ENCODE data around the gene TMEM52. TPM values are rescaled to one million over a fixed set of nuclear protein-coding genes. Genes with fewer than 3 reads are reported as not detected.
A peak's percentile ranks its signal among the peaks of the same experiment; 100 is the strongest.

Gene TMEM52
- total RNA-seq, 1 donor from 2014 or later, result 0.67 TPM

DNA sequence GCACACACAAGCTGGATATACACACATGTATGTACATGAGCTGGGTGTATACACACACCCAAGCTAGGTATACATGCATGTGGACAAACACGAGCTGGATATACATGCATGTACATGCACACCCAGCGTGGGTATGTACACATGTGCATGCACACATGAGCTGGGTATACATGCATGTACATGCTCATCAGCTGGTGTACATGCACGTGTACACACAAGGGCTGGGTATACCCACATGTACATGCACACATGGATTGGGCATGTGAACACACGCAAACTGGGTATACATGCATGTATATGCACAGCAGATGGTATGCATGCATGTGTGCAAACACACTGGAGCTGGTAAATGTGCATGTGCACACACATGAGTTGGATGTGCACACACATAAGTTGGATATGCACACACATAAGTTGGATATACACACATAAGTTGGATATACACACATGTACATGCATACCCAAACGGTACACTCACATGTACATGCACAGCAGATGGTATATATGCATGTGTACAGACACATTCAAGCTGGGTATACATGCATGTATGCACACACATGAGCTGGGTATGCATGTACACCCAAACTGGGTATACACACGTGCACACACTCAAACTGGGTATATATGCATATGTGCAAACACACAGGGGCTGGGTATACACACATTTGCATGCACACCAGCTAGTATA lies 20.7 kb downstream of the TMEM52 start:
- TF ChIP-seq, protein P1, sequence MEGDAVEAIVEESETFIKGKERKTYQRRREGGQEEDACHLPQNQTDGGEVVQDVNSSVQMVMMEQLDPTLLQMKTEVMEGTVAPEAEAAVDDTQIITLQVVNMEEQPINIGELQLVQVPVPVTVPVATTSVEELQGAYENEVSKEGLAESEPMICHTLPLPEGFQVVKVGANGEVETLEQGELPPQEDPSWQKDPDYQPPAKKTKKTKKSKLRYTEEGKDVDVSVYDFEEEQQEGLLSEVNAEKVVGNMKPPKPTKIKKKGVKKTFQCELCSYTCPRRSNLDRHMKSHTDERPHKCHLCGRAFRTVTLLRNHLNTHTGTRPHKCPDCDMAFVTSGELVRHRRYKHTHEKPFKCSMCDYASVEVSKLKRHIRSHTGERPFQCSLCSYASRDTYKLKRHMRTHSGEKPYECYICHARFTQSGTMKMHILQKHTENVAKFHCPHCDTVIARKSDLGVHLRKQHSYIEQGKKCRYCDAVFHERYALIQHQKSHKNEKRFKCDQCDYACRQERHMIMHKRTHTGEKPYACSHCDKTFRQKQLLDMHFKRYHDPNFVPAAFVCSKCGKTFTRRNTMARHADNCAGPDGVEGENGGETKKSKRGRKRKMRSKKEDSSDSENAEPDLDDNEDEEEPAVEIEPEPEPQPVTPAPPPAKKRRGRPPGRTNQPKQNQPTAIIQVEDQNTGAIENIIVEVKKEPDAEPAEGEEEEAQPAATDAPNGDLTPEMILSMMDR (IDR thresholded peaks at IDR 0.05), result no peak
- H3K9me3 Mint-ChIP-seq (ENCODE audit: low read depth), result no peaks in the 10 kb centered on the region
- H3K36me3 Mint-ChIP-seq (ENCODE audit: low read depth), result no peaks in the 10 kb centered on the region
- H3K4me3 Mint-ChIP-seq (ENCODE audit: unreplicated experiment), result no peak overlapping the region
- no peaks in the 10 kb centered on the region for H3K27me3 Mint-ChIP-seq (ENCODE audit: low read depth)
- no peak for DNase-seq (ENCODE audit: low spot score)
- no peak overlapping the region for H3K27ac Mint-ChIP-seq (ENCODE audit: unreplicated experiment)
- peaks cover 10% of the 10 kb centered on the region for H3K4me1 Mint-ChIP-seq (ENCODE audit: low read depth)

DNA sequence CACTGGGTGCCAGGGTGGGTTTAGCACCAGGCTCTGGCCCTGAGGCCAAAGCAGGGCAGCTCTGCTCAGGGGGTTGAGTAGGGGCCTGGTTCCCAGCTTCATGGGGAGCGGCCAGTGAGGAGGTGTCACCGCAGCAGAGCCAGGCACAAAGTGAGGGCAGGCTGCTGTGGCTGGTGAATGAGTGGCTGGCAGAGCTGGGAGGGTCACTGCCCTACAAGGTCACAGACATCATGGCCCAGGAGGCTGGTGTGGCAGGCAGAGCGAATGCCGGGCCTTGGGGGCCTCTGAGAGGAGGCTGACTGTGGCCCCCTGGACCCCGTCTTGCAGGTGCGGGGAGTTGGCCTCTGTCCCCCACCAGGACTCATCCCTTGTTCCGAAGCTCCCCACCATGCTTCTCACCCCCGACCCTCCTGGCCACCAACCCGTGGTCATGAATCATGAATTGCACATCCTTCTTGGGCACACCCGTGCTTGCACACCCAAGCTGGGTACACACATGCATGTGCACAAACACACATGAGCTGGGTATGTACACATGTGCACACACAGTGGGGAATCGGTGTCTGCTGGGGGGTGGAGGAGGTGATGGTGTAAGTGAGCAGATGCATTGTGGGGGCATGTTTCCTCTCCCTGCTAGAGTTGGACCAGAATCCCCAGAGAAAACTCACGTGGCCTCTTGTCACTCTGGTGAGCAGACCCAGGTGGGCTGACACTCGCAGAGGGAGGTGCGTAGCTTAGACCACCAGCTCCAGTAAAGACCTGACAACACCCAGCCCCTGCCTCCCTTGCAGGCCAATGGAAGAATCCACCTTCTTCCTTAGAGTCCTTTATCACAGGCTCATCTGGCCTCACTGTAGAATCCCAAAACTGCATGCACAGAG lies 23.4 kb downstream of the TMEM52 start:
- DNase-seq (ENCODE audit: low spot score), result no peak

GRCh38 chr1:1895060-1895418 lies 24.0 kb downstream of the TMEM52 start:
- Mint-ChIP-seq H3K9me3 (ENCODE audit: low read depth) (no peaks in the 10 kb centered on the region), H3K4me1 (ENCODE audit: low read depth) (peaks cover 20% of the 10 kb centered on the region), H3K36me3 (ENCODE audit: low read depth) (no peaks in the 10 kb centered on the region), H3K27me3 (ENCODE audit: low read depth) (no peaks in the 10 kb centered on the region), H3K4me3 (ENCODE audit: unreplicated experiment) (no peak overlapping the region), H3K27ac (ENCODE audit: unreplicated experiment) (no peak overlapping the region)
- TF ChIP-seq, protein P1 (IDR thresholded peaks at IDR 0.05), result no peak
- no peak for DNase-seq (ENCODE audit: low spot score)

More for the DNA sequence above, 23.4 kb downstream of the TMEM52 start:
- no peaks in the 10 kb centered on the region for H3K27me3 Mint-ChIP-seq (ENCODE audit: low read depth)
- H3K4me3 Mint-ChIP-seq (ENCODE audit: unreplicated experiment), result no peak overlapping the region
- no peaks in the 10 kb centered on the region for H3K36me3 Mint-ChIP-seq (ENCODE audit: low read depth)
- TF ChIP-seq, protein P1 (IDR thresholded peaks at IDR 0.05), result no peak
- H3K27ac Mint-ChIP-seq (ENCODE audit: unreplicated experiment), result no peak overlapping the region
- no peaks in the 10 kb centered on the region for H3K9me3 Mint-ChIP-seq (ENCODE audit: low read depth)
- peaks cover 20% of the 10 kb centered on the region for H3K4me1 Mint-ChIP-seq (ENCODE audit: low read depth)

DNA sequence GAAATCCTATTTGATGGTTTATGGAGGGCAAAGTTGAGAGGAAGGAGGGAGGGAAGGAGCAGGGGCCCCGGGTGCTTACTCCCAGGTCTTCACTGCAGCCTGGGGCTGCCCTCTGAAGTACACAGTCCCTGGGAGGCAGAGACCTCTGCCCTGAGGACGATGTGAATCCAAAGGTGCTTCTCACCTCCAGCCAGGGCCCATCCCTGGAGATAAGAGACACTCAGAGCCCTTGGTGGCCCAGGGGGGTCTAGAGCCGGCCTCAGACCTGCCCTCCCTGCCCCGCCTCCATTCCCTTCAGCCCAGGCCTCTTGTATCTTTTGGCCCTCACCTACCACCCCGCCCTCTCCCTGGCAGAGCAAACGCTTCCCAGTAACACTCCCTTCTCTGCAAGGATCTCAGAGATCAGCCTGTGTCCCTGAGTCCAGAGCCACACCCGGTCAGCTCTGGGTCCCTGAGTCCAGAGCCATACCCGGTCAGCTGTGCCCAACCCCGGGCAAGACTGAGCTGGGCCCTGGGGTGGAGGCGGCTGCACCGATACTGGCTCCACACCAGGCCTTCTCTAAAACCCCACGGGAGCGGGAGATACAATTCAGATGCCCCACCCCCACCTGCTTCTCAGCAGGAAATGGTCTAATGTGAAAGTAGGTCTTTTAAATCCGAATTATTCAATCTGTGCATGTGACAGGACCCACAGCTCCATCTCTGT lies 24.6 kb downstream of the TMEM52 start:
- TF ChIP-seq, protein P1 (IDR thresholded peaks at IDR 0.05), result no peak
- Mint-ChIP-seq H3K4me3 (ENCODE audit: unreplicated experiment) (no peak overlapping the region), H3K27ac (ENCODE audit: unreplicated experiment) (peak overlapping the region; percentile 43)

GRCh38 chr1:1893997-1894353 lies 25.1 kb downstream of the TMEM52 start:
- H3K4me3 Mint-ChIP-seq (ENCODE audit: unreplicated experiment), result no peak overlapping the region
- no peaks in the 10 kb centered on the region for H3K27me3 Mint-ChIP-seq (ENCODE audit: low read depth)

More for the DNA sequence above, 24.6 kb downstream of the TMEM52 start:
- Mint-ChIP-seq H3K4me1 (ENCODE audit: low read depth) (peaks cover 20% of the 10 kb centered on the region), H3K9me3 (ENCODE audit: low read depth) (no peaks in the 10 kb centered on the region), H3K27me3 (ENCODE audit: low read depth) (no peaks in the 10 kb centered on the region), H3K36me3 (ENCODE audit: low read depth) (no peaks in the 10 kb centered on the region)
- DNase-seq (ENCODE audit: low spot score), result no peak

More at GRCh38 chr1:1893997-1894353, 25.1 kb downstream of the TMEM52 start:
- Mint-ChIP-seq H3K36me3 (ENCODE audit: low read depth) (no peaks in the 10 kb centered on the region), H3K27ac (ENCODE audit: unreplicated experiment) (no peak overlapping the region), H3K4me1 (ENCODE audit: low read depth) (peaks cover 24% of the 10 kb centered on the region), H3K9me3 (ENCODE audit: low read depth) (no peaks in the 10 kb centered on the region)
- DNase-seq (ENCODE audit: low spot score), result no peak
- TF ChIP-seq, protein P1 (IDR thresholded peaks at IDR 0.05), result no peak
